H1 (cell line): ENCODE measurements around the gene PAIP2. TPM values are rescaled to one million over a fixed set of nuclear protein-coding genes. Genes with fewer than 3 reads are reported as not detected.

Experiments
- BACH1 ChIP-seq: IDR thresholded peaks from 2 replicates; pipeline ENCODE4 v1.6.1; 2012; ENCODE audit warnings: low read length, improper control_type of control experiment
- BRCA1 ChIP-seq: IDR thresholded peaks from 2 replicates; pipeline ENCODE4 v1.6.1; 2012; ENCODE audit warnings: low read depth, low read length, improper control_type of control experiment
- CEBPB ChIP-seq: IDR thresholded peaks from 2 replicates; pipeline ENCODE4 v1.6.1; 2012; ENCODE audit warnings: low read depth, low read length
- CHD2 ChIP-seq: IDR thresholded peaks from 2 replicates; pipeline ENCODE4 v1.6.1; 2012; ENCODE audit warnings: low read length, improper control_type of control experiment
- CREB1 ChIP-seq: IDR thresholded peaks from 2 replicates; pipeline ENCODE4 v1.6.1; 2012; ENCODE audit warnings: inconsistent platforms
- FOSL1 ChIP-seq: IDR thresholded peaks from 2 replicates; pipeline ENCODE4 v1.6.1; 2011; ENCODE audit warnings: mild to moderate bottlenecking, low read depth, low read length, moderate library complexity; ENCODE audit not compliant: insufficient read depth
- HDAC6 ChIP-seq: IDR thresholded peaks from one replicate; pipeline ENCODE4 v1.7.1; 2012; ENCODE audit warnings: low read depth, mild to moderate bottlenecking, inconsistent platforms, low read length, moderate library complexity
- KDM4A ChIP-seq: IDR thresholded peaks from one replicate; pipeline ENCODE4 v1.7.1; 2012; ENCODE audit warnings: low read depth, mild to moderate bottlenecking, moderate library complexity, low read length, inconsistent platforms; ENCODE audit not compliant: severe bottlenecking
- KDM5A ChIP-seq: fragments of 200-600 bp; IDR thresholded peaks from 2 replicates; pipeline ENCODE4 v1.7.1; 2012; ENCODE audit warnings: mild to moderate bottlenecking, low read length, inconsistent platforms, mixed read lengths
- MAFK ChIP-seq: IDR thresholded peaks from 2 replicates; pipeline ENCODE4 v1.6.1; 2012; ENCODE audit warnings: low read depth, mild to moderate bottlenecking, improper control_type of control experiment, low read length
- NRF1 ChIP-seq: IDR thresholded peaks from 2 replicates; pipeline ENCODE4 v1.6.1; 2011; ENCODE audit warnings: mild to moderate bottlenecking, low read depth, low read length, improper control_type of control experiment
- RXRA ChIP-seq: IDR thresholded peaks from 2 replicates; pipeline ENCODE4 v1.6.1; 2011; ENCODE audit warnings: low read depth, mild to moderate bottlenecking, low read length, moderate library complexity; ENCODE audit not compliant: insufficient read depth
- SIN3A ChIP-seq, 2 experiments: IDR thresholded peaks in 1 of 2; conservative IDR thresholded peaks in 1 of 2; 2 replicates each; pipeline ENCODE4 v1.6.1; 2011 to 2012; ENCODE audit warnings: low read length in 2 of 2, improper control_type of control experiment in 1 of 2, low read depth in 1 of 2, mild to moderate bottlenecking in 1 of 2
- SIX5 ChIP-seq: IDR thresholded peaks from 2 replicates; pipeline ENCODE4 v1.6.1; 2011; ENCODE audit warnings: mild to moderate bottlenecking, low read depth, low read length
- SP1 ChIP-seq: IDR thresholded peaks from 2 replicates; pipeline ENCODE4 v1.6.1; 2011; ENCODE audit warnings: low read depth, low read length
- SRF ChIP-seq: IDR thresholded peaks from 2 replicates; pipeline ENCODE4 v1.6.1; 2011; ENCODE audit warnings: mild to moderate bottlenecking, low read depth, low read length, moderate library complexity
- TAF1 ChIP-seq: IDR thresholded peaks from 2 replicates; pipeline ENCODE4 v1.6.1; 2011; ENCODE audit warnings: mild to moderate bottlenecking, low read depth, low read length
- TBP ChIP-seq: IDR thresholded peaks from 2 replicates; pipeline ENCODE4 v1.6.1; 2011; ENCODE audit warnings: low read depth, low read length, improper control_type of control experiment
- YY1 ChIP-seq: IDR thresholded peaks from 2 replicates; pipeline ENCODE4 v1.6.1; 2011; ENCODE audit warnings: low read depth, mild to moderate bottlenecking, low read length
- ZNF274 ChIP-seq: IDR thresholded peaks from 2 replicates; pipeline ENCODE4 v1.7.0; 2012; ENCODE audit warnings: low read length, borderline replicate concordance; ENCODE audit errors: extremely low read depth
- polyA plus RNA-seq, 7 experiments: library from polyadenylated mRNA; depleted of rRNA in 3 of 7; stranded (reverse) in 5 of 7; unstranded in 2 of 7; fragments of >200 nt in 5 of 7; fragments of 200-250 nt in 2 of 7; gene quantifications; 1 replicate in 5 of 7; 2 replicates in 1 of 7; 4 replicates in 1 of 7; pipeline versions ENCODE4 v1.2.1 to v1.2.3, GENCODE V29; 2011 to 2013; ENCODE audit warnings: missing spikeins in 2 of 7, mixed read lengths in 2 of 7
- total RNA-seq: library from RNA; stranded (reverse); fragmentation: NEBNext Ultra II Directional; extraction: Animal tissue kit (Norgen Biotek cat#: 25700); gene quantifications from 2 replicates; pipeline ENCODE4 v1.2.1, GENCODE V29; 2021
- TF ChIP-seq, protein P1 (sequence below): IDR thresholded peaks from 2 replicates; pipeline ENCODE4 v1.6.1; 2012; ENCODE audit warnings: low read length, inconsistent platforms
- TF ChIP-seq, protein P2 (sequence below): IDR thresholded peaks from 2 replicates; pipeline ENCODE4 v1.6.1; 2011; ENCODE audit warnings: low read depth, mild to moderate bottlenecking, low read length; ENCODE audit not compliant: insufficient read depth
- TF ChIP-seq, protein P3 (sequence below): IDR thresholded peaks from 2 replicates; pipeline ENCODE4 v1.6.1; 2012; ENCODE audit warnings: inconsistent platforms

PAIP2 gene
- total and polyA plus RNA-seq, 2 of the 8 experiments (the other 6 are each of a cell fraction or from before 2014, with no cell fraction given), result 87.6 to 162 TPM

DNA sequence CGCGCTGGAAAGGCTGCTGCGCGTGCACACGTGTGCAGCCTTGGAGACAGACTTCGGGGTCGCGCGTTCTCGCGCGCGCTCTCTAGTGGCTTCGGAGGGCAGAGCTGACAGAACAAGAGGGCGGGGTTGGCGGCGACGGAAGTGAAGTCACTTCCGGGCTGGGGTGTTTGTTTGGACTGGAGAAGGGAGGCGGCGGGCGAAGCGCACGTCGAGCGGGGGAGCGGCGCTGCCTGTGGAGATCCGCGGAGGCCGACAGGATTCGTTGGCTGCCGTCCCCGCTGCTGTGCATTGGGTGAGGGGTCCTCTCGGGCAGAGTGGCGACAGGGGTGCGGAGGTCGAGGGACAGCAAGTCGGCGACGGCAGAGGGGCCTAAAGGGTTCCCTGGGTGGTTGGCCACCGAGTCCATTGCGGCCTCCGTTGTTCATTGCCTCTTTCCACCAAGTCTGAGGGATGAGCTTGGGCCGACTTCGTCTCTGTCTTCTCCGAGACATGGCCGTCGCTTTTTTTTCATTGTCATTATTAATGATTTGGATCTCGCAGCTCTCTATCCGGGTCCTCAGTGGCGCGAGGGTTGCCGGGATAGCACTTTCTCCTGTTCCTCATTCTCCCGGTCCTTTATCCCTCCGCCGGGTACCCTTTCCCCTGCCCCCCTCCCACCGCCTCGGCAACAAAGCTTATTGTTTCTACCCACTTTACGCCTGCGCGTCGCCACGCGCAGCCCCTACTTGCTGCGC is at the start of gene PAIP2 (continued):
- TF ChIP-seq MAFK (no peak), KDM5A (peak; percentile 41), SIN3A (conservative IDR thresholded peaks at IDR 0.05 in 1 of 2, IDR thresholded peaks at IDR 0.05 in 1 of 2; ENCODE audit: low read depth in 1 of 2, low read length in 2 of 2) (peak; percentile 39 to 78; a peak in 2 of 4 replicates), YY1 (peak; percentile 56), HDAC6 (no peak), KDM4A (peak; percentile 59), SP1 (no peak), TAF1 (peak; percentile 89), BRCA1 (no peak), SIX5 (no peak), BACH1 (no peak), TBP (peak; percentile 79; the same call in 1 of the 2 replicates), NRF1 (peak; percentile 95), FOSL1 (no peak), CHD2 (peak; percentile 44; the same call in 1 of the 2 replicates), ZNF274 (no peak), RXRA (no peak), CREB1 (peak; percentile 88), CEBPB (peak; percentile 3; the same call in 1 of the 2 replicates), SRF (no peak)
- TF ChIP-seq, protein P1, sequence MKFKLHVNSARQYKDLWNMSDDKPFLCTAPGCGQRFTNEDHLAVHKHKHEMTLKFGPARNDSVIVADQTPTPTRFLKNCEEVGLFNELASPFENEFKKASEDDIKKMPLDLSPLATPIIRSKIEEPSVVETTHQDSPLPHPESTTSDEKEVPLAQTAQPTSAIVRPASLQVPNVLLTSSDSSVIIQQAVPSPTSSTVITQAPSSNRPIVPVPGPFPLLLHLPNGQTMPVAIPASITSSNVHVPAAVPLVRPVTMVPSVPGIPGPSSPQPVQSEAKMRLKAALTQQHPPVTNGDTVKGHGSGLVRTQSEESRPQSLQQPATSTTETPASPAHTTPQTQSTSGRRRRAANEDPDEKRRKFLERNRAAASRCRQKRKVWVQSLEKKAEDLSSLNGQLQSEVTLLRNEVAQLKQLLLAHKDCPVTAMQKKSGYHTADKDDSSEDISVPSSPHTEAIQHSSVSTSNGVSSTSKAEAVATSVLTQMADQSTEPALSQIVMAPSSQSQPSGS, result no peak
- TF ChIP-seq, protein P2, sequence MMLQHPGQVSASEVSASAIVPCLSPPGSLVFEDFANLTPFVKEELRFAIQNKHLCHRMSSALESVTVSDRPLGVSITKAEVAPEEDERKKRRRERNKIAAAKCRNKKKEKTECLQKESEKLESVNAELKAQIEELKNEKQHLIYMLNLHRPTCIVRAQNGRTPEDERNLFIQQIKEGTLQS, result no peak
- TF ChIP-seq, protein P3, sequence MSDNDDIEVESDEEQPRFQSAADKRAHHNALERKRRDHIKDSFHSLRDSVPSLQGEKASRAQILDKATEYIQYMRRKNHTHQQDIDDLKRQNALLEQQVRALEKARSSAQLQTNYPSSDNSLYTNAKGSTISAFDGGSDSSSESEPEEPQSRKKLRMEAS, result peak; percentile 89
